Measurements from ENCODE around the gene ARID1B.

The ARID1B gene

GRCh38 chr6:156876302-156876701 lies 99.1 kb downstream of the ARID1B start:
- POLR2A ChIA-PET: no interaction called here
- Histone ChIP-seq H3K9me3 (ENCODE audit: control insufficient read depth, insufficient read depth, low read depth, low read length) (no peaks in the 10 kb centered on the region), H3K4me1 (ENCODE audit: control insufficient read depth, insufficient read depth, low read length) (no peaks in the 10 kb centered on the region), H3K27ac (ENCODE audit: extremely low read depth, low read depth, low read length) (no peak overlapping the region), H3K36me3 (ENCODE audit: control insufficient read depth in 2 of 2, insufficient read depth in 1 of 2, low read length in 2 of 2) (no peaks in the 10 kb centered on the region), H3K4me3 (ENCODE audit: low read depth, low read length) (no peak overlapping the region)
- CTCF ChIA-PET: interaction anchor here (0.7 to 1.2 kb wide), 5 partner anchors 45 to 167 kb away, joined by 3 to 4 read pairs (median 3); no protein-coding TSS in a partner anchor
- TF ChIP-seq ZNF654 (tag by site-specific recombination; IDR thresholded peaks at IDR 0.05; ENCODE audit: low read depth) (peak; percentile 12; the same call in 1 of the 2 replicates), ZNF416 (tag by site-specific recombination; IDR thresholded peaks at IDR 0.05) (no peak), ZNF2 (tag by site-specific recombination; IDR thresholded peaks at IDR 0.05) (0 out of 2 replicates have a peak, but pooled peaks have one; percentile 24)

GRCh38 chr6:156877126-156877863 lies 100.1 kb downstream of the ARID1B start:
- ChIA-PET POLR2A (no interaction called here), CTCF (interaction anchor here (0.6 to 1.2 kb wide), 7 partner anchors 79 to 262 kb away, joined by 3 to 5 read pairs (median 4); no protein-coding TSS in a partner anchor)
- no peaks in the 10 kb centered on the region for H3K9me3 ChIP-seq (ENCODE audit: control insufficient read depth, insufficient read depth, low read depth, low read length)
- TF ChIP-seq ZNF473 (tag by site-specific recombination; IDR thresholded peaks at IDR 0.05): no peak
- TF ChIP-seq ZNF202 (tag by site-specific recombination; IDR thresholded peaks at IDR 0.05; ENCODE audit: borderline replicate concordance): no peak
- no peak for TF ChIP-seq ZNF18 (tag by site-specific recombination; IDR thresholded peaks at IDR 0.05)
- TF ChIP-seq ZNF654 (tag by site-specific recombination; IDR thresholded peaks at IDR 0.05; ENCODE audit: low read depth): no peak
- no peak for TF ChIP-seq GLI2 (tag by site-specific recombination; IDR thresholded peaks at IDR 0.05; ENCODE audit: borderline replicate concordance, low read depth)
- TF ChIP-seq ZNF677 (tag by site-specific recombination; IDR thresholded peaks at IDR 0.05): no peak
- TF ChIP-seq ZNF2 (tag by site-specific recombination; IDR thresholded peaks at IDR 0.05): no peak
- TF ChIP-seq REST (tag by site-specific recombination; IDR thresholded peaks at IDR 0.05): no peak
- TF ChIP-seq ZNF639 (tag by site-specific recombination; IDR thresholded peaks at IDR 0.05): no peak
- no peak for TF ChIP-seq ZNF133 (tag by site-specific recombination; IDR thresholded peaks at IDR 0.05)
- no peak for TF ChIP-seq ZNF529 (tag by site-specific recombination; IDR thresholded peaks at IDR 0.05; ENCODE audit: insufficient replicate concordance)
- TF ChIP-seq ZNF510 (tag by site-specific recombination; IDR thresholded peaks at IDR 0.05; ENCODE audit: insufficient replicate concordance): no peak
- no peak for TF ChIP-seq ZNF704 (tag by site-specific recombination; IDR thresholded peaks at IDR 0.05)
- TF ChIP-seq MEIS1 (CRISPR knock-in tag; IDR thresholded peaks at IDR 0.05; ENCODE audit: borderline replicate concordance): no peak
- no peak for TF ChIP-seq ZBTB20 (tag by site-specific recombination; IDR thresholded peaks at IDR 0.05)
- TF ChIP-seq ZFP69B (tag by site-specific recombination; IDR thresholded peaks at IDR 0.05): no peak
- no peak for TF ChIP-seq ZNF76 (tag by site-specific recombination; IDR thresholded peaks at IDR 0.05; ENCODE audit: borderline replicate concordance, low read depth)
- TF ChIP-seq SP2 (tag by site-specific recombination; IDR thresholded peaks at IDR 0.05): no peak
- no peak for TF ChIP-seq ZNF791 (tag by site-specific recombination; IDR thresholded peaks at IDR 0.05)
- no peaks in the 10 kb centered on the region for H3K36me3 ChIP-seq (ENCODE audit: control insufficient read depth in 2 of 2, insufficient read depth in 1 of 2, low read length in 2 of 2)
- H3K27ac ChIP-seq (ENCODE audit: extremely low read depth, low read depth, low read length): no peak overlapping the region
- H3K4me1 ChIP-seq (ENCODE audit: control insufficient read depth, insufficient read depth, low read length): no peaks in the 10 kb centered on the region
- no peak overlapping the region for H3K4me3 ChIP-seq (ENCODE audit: low read depth, low read length)

Data from HEK293 (cell line).